ENCODE results near the gene MXI1. TPM values are rescaled to one million over a fixed set of nuclear protein-coding genes. Genes with fewer than 3 reads are reported as not detected.

The MXI1 gene
- total and polyA plus RNA-seq, 4 donors = 9.6 to 52.0 (median 14.2) TPM

GRCh38 chr10:110172155-110172554, 35.2 kb upstream of the MXI1 start:
- H3K4me3 ChIP-seq (ENCODE audit: low read depth in 1 of 3, low read length in 3 of 3) = no peak overlapping the region
- H3K9me3 ChIP-seq (ENCODE audit: control insufficient read depth in 4 of 4, low read length in 3 of 4) = no peaks in the 10 kb centered on the region
- 79% methylated on average over 5 of the region's 5 CpGs for WGBS
- H3K27me3 ChIP-seq (ENCODE audit: control insufficient read depth in 4 of 4, insufficient read depth in 4 of 4, low read length in 3 of 4) = peaks cover 0 to 5% (median 0%) of the 10 kb centered on the region in 4 donors
- H3K36me3 ChIP-seq (ENCODE audit: control insufficient read depth in 4 of 4, insufficient read depth in 3 of 4, low read depth in 1 of 4, low read length in 3 of 4) = no peaks in the 10 kb centered on the region
- no peak overlapping the region for H3K9ac ChIP-seq (ENCODE audit: low read depth in 1 of 2, low read length in 2 of 2)
- TF ChIP-seq MAX (IDR thresholded peaks at IDR 0.05) (no peak), SP1 (IDR thresholded peaks at IDR 0.05) (no peak), JUND (IDR thresholded peaks at IDR 0.05) (no peak), ATF3 (IDR thresholded peaks at IDR 0.05) (no peak), HNF4G (IDR thresholded peaks at IDR 0.05) (no peak), EGR1 (IDR thresholded peaks at IDR 0.05; ENCODE audit: low read depth in 2 of 2) (no peak), YY1 (IDR thresholded peaks at IDR 0.05) (no peak), RXRA (IDR thresholded peaks at IDR 0.05) (no peak), FOXA2 (IDR thresholded peaks at IDR 0.05) (no peak), RAD21 (IDR thresholded peaks at IDR 0.05) (no peak)
- TF ChIP-seq, protein P1, sequence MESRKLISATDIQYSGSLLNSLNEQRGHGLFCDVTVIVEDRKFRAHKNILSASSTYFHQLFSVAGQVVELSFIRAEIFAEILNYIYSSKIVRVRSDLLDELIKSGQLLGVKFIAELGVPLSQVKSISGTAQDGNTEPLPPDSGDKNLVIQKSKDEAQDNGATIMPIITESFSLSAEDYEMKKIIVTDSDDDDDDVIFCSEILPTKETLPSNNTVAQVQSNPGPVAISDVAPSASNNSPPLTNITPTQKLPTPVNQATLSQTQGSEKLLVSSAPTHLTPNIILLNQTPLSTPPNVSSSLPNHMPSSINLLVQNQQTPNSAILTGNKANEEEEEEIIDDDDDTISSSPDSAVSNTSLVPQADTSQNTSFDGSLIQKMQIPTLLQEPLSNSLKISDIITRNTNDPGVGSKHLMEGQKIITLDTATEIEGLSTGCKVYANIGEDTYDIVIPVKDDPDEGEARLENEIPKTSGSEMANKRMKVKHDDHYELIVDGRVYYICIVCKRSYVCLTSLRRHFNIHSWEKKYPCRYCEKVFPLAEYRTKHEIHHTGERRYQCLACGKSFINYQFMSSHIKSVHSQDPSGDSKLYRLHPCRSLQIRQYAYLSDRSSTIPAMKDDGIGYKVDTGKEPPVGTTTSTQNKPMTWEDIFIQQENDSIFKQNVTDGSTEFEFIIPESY (IDR thresholded peaks at IDR 0.05) = no peak
- TF ChIP-seq, protein P2, sequence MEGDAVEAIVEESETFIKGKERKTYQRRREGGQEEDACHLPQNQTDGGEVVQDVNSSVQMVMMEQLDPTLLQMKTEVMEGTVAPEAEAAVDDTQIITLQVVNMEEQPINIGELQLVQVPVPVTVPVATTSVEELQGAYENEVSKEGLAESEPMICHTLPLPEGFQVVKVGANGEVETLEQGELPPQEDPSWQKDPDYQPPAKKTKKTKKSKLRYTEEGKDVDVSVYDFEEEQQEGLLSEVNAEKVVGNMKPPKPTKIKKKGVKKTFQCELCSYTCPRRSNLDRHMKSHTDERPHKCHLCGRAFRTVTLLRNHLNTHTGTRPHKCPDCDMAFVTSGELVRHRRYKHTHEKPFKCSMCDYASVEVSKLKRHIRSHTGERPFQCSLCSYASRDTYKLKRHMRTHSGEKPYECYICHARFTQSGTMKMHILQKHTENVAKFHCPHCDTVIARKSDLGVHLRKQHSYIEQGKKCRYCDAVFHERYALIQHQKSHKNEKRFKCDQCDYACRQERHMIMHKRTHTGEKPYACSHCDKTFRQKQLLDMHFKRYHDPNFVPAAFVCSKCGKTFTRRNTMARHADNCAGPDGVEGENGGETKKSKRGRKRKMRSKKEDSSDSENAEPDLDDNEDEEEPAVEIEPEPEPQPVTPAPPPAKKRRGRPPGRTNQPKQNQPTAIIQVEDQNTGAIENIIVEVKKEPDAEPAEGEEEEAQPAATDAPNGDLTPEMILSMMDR (IDR thresholded peaks at IDR 0.05; ENCODE audit: low read depth, low read length, missing input control) = no peak
- TF ChIP-seq, protein P3, sequence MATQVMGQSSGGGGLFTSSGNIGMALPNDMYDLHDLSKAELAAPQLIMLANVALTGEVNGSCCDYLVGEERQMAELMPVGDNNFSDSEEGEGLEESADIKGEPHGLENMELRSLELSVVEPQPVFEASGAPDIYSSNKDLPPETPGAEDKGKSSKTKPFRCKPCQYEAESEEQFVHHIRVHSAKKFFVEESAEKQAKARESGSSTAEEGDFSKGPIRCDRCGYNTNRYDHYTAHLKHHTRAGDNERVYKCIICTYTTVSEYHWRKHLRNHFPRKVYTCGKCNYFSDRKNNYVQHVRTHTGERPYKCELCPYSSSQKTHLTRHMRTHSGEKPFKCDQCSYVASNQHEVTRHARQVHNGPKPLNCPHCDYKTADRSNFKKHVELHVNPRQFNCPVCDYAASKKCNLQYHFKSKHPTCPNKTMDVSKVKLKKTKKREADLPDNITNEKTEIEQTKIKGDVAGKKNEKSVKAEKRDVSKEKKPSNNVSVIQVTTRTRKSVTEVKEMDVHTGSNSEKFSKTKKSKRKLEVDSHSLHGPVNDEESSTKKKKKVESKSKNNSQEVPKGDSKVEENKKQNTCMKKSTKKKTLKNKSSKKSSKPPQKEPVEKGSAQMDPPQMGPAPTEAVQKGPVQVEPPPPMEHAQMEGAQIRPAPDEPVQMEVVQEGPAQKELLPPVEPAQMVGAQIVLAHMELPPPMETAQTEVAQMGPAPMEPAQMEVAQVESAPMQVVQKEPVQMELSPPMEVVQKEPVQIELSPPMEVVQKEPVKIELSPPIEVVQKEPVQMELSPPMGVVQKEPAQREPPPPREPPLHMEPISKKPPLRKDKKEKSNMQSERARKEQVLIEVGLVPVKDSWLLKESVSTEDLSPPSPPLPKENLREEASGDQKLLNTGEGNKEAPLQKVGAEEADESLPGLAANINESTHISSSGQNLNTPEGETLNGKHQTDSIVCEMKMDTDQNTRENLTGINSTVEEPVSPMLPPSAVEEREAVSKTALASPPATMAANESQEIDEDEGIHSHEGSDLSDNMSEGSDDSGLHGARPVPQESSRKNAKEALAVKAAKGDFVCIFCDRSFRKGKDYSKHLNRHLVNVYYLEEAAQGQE (IDR thresholded peaks at IDR 0.05) = no peak
- no peaks in the 10 kb centered on the region for H3K4me1 ChIP-seq (ENCODE audit: control insufficient read depth in 4 of 4, insufficient read depth in 4 of 4, low read length in 3 of 4)
- no peak overlapping the region for H3K27ac ChIP-seq (ENCODE audit: low read depth in 1 of 2, low read length in 2 of 2)
- DNase-seq (ENCODE audit: low spot score) = no peak

- TF ChIP-seq YY1 (IDR thresholded peaks at IDR 0.05) = no peak
- TF ChIP-seq HNF4A (conservative IDR thresholded peaks at IDR 0.05) = no peak
- no peak for TF ChIP-seq HNF4G (IDR thresholded peaks at IDR 0.05)
- TF ChIP-seq RXRA (IDR thresholded peaks at IDR 0.05) = no peak
- no peak for TF ChIP-seq SP1 (IDR thresholded peaks at IDR 0.05)
- no peak for TF ChIP-seq GABPA (IDR thresholded peaks at IDR 0.05 in 1 of 2, conservative IDR thresholded peaks at IDR 0.05 in 1 of 2)
- no peak for TF ChIP-seq NR2F2 (IDR thresholded peaks at IDR 0.05)
- TF ChIP-seq EGR1 (IDR thresholded peaks at IDR 0.05; ENCODE audit: low read depth in 2 of 2) = no peak
- no peak for TF ChIP-seq JUND (IDR thresholded peaks at IDR 0.05)
- TF ChIP-seq MAX (IDR thresholded peaks at IDR 0.05) = no peak
- TF ChIP-seq FOXA2 (IDR thresholded peaks at IDR 0.05) = no peak
- no peak for TF ChIP-seq TAF1 (conservative IDR thresholded peaks at IDR 0.05)
- TF ChIP-seq ATF3 (IDR thresholded peaks at IDR 0.05) = no peak
- no peak for TF ChIP-seq RAD21 (IDR thresholded peaks at IDR 0.05)
- H3K27ac ChIP-seq (ENCODE audit: low read depth in 1 of 2, low read length in 2 of 2) = no peak overlapping the region
- no peaks in the 10 kb centered on the region for H3K4me1 ChIP-seq (ENCODE audit: control insufficient read depth in 4 of 4, insufficient read depth in 4 of 4, low read length in 3 of 4)
- H3K9ac ChIP-seq (ENCODE audit: low read depth in 1 of 2, low read length in 2 of 2) = no peak overlapping the region
- H3K4me3 ChIP-seq (ENCODE audit: low read depth in 1 of 3, low read length in 3 of 3) = no peak overlapping the region
- no peaks in the 10 kb centered on the region for H3K9me3 ChIP-seq (ENCODE audit: control insufficient read depth in 4 of 4, low read length in 3 of 4)
- no peak for DNase-seq (ENCODE audit: low spot score)
- H3K36me3 ChIP-seq (ENCODE audit: control insufficient read depth in 4 of 4, insufficient read depth in 3 of 4, low read depth in 1 of 4, low read length in 3 of 4) = no peaks in the 10 kb centered on the region
- H3K27me3 ChIP-seq (ENCODE audit: control insufficient read depth in 4 of 4, insufficient read depth in 4 of 4, low read length in 3 of 4) = no peaks in the 10 kb centered on the region
Observed at GRCh38 chr10:110174201-110174600, 33.2 kb upstream of the MXI1 start.
